IMR-90 (cell line): ENCODE results near the gene CCDC88B.
"Not testable (repeated sequence)": the region's sequence is repeated elsewhere in the genome, so short reads cannot be mapped to it uniquely, and the experiment has no call there.

Experiments used
- BHLHE40 ChIP-seq: fragments of 150-350 bp; IDR thresholded peaks from 2 replicates; pipeline ENCODE4 v1.6.1; 2016; ENCODE audit warnings: mild to moderate bottlenecking, low read depth, low read length
- CHD1 ChIP-seq: IDR thresholded peaks from 2 replicates; pipeline ENCODE4 v1.6.1; 2012; ENCODE audit warnings: low read depth, low read length, improper control_type of control experiment
- MXI1 ChIP-seq: IDR thresholded peaks from 2 replicates; pipeline ENCODE4 v1.6.1; 2012; ENCODE audit warnings: low read depth, mild to moderate bottlenecking, low read length, moderate library complexity, borderline replicate concordance
- POLR2A ChIP-seq: IDR thresholded peaks from 2 replicates; pipeline ENCODE4 v1.6.1; 2012; ENCODE audit warnings: mild to moderate bottlenecking, low read depth, low read length
- SMC3 ChIP-seq: fragments of 150-350 bp; IDR thresholded peaks from 2 replicates; pipeline ENCODE4 v1.6.1; 2016; ENCODE audit warnings: low read depth, mild to moderate bottlenecking, antibody characterized with exemption, low read length, moderate library complexity
- TF ChIP-seq, protein P1 (sequence below): fragments of 150-350 bp; IDR thresholded peaks from 2 replicates; pipeline ENCODE4 v1.6.1; 2016; ENCODE audit warnings: low read depth, mild to moderate bottlenecking, low read length, moderate library complexity, borderline replicate concordance
- TF ChIP-seq, protein P2 (sequence below): conservative IDR thresholded peaks from 2 replicates; pipeline ENCODE4 v1.5.1; 2012; ENCODE audit warnings: mild to moderate bottlenecking, low read depth, low read length, improper control_type of control experiment
- TF ChIP-seq, protein P3 (sequence below): fragments of 150-350 bp; IDR thresholded peaks from 2 replicates; pipeline ENCODE4 v1.6.1; 2017; ENCODE audit warnings: mild to moderate bottlenecking, antibody characterized with exemption, low read length, low read depth

DNA sequence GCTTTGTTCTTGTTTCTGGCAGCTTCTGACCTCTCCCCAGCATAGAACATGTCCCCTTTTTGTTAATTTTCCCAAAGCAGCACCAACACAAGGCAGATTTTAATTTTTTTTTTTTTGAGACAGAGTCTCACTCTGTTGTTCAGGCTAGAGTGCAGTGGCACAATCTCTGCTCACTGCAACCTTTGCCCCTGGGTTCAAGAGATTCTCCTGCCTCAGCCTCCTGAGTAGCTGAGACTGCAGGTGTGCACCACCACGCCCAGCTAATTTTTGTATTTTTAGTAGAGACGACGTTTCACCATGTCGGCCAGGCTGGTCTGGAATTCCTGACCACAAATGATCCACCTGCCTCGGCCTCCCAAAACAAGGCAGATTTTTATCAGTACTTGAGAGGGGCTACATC lies 32.2 kb upstream of the CCDC88B start:
- TF ChIP-seq, protein P1, sequence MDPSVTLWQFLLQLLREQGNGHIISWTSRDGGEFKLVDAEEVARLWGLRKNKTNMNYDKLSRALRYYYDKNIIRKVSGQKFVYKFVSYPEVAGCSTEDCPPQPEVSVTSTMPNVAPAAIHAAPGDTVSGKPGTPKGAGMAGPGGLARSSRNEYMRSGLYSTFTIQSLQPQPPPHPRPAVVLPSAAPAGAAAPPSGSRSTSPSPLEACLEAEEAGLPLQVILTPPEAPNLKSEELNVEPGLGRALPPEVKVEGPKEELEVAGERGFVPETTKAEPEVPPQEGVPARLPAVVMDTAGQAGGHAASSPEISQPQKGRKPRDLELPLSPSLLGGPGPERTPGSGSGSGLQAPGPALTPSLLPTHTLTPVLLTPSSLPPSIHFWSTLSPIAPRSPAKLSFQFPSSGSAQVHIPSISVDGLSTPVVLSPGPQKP = not testable (repeated sequence)
- TF ChIP-seq POLR2A, SMC3, BHLHE40, MXI1, CHD1: not testable (repeated sequence)
- TF ChIP-seq, protein P2, sequence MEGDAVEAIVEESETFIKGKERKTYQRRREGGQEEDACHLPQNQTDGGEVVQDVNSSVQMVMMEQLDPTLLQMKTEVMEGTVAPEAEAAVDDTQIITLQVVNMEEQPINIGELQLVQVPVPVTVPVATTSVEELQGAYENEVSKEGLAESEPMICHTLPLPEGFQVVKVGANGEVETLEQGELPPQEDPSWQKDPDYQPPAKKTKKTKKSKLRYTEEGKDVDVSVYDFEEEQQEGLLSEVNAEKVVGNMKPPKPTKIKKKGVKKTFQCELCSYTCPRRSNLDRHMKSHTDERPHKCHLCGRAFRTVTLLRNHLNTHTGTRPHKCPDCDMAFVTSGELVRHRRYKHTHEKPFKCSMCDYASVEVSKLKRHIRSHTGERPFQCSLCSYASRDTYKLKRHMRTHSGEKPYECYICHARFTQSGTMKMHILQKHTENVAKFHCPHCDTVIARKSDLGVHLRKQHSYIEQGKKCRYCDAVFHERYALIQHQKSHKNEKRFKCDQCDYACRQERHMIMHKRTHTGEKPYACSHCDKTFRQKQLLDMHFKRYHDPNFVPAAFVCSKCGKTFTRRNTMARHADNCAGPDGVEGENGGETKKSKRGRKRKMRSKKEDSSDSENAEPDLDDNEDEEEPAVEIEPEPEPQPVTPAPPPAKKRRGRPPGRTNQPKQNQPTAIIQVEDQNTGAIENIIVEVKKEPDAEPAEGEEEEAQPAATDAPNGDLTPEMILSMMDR = not testable (repeated sequence)
- TF ChIP-seq, protein P3, sequence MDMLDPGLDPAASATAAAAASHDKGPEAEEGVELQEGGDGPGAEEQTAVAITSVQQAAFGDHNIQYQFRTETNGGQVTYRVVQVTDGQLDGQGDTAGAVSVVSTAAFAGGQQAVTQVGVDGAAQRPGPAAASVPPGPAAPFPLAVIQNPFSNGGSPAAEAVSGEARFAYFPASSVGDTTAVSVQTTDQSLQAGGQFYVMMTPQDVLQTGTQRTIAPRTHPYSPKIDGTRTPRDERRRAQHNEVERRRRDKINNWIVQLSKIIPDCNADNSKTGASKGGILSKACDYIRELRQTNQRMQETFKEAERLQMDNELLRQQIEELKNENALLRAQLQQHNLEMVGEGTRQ = not testable (repeated sequence)
